Smooth muscle cell (in vitro differentiated cells): ENCODE measurements around the gene TTC38. TPM values are rescaled to one million over a fixed set of nuclear protein-coding genes. Genes with fewer than 3 reads are reported as not detected.
A peak's percentile ranks its signal among the peaks of the same experiment; 100 is the strongest.

ENCODE experiments used
- DNase-seq: peaks from one replicate; lab custom pipeline; 2025; ENCODE audit not compliant: unreplicated experiment; lab: John Stamatoyannopoulos, UW
- H2AFZ ChIP-seq: fragments of 200-600 bp; sonication (generic); 2 replicates; pipeline ENCODE4 v1.6.0; 2016; ENCODE audit warnings: antibody characterized with exemption, low read depth, mild to moderate bottlenecking
- H3F3A ChIP-seq: fragments of 200-600 bp; sonication (generic); 2 replicates; pipeline ENCODE4 v1.6.0; 2017; ENCODE audit warnings: antibody characterized with exemption, low read depth
- H3K27ac ChIP-seq: fragments of 200-600 bp; sonication (generic); 2 replicates; pipeline ENCODE4 v1.5.1; 2016; ENCODE audit warnings: low read depth, mild to moderate bottlenecking
- H3K27me3 ChIP-seq: fragments of 200-600 bp; sonication (generic); 2 replicates; pipeline ENCODE4 v1.6.1; 2016; ENCODE audit warnings: low read depth, mild to moderate bottlenecking
- H3K36me3 ChIP-seq: fragments of 200-600 bp; sonication (generic); 2 replicates; pipeline ENCODE4 v1.5.1; 2016; ENCODE audit warnings: low read depth
- H3K4me1 ChIP-seq: fragments of 200-600 bp; sonication (generic); 2 replicates; pipeline ENCODE4 v1.5.1; 2016; ENCODE audit warnings: low read depth
- H3K4me2 ChIP-seq: fragments of 200-600 bp; sonication (generic); 2 replicates; pipeline ENCODE4 v1.6.0; 2016; ENCODE audit warnings: mild to moderate bottlenecking
- H3K4me3 ChIP-seq: fragments of 200-600 bp; sonication (generic); 2 replicates; pipeline ENCODE4 v1.5.1; 2016; ENCODE audit warnings: mild to moderate bottlenecking
- H3K79me2 ChIP-seq: fragments of 200-600 bp; sonication (generic); 2 replicates; pipeline ENCODE4 v1.6.0; 2016; ENCODE audit warnings: low read depth, mild to moderate bottlenecking
- H3K9ac ChIP-seq: fragments of 200-600 bp; sonication (generic); 2 replicates; pipeline ENCODE4 v1.6.0; 2016; ENCODE audit warnings: low read depth
- H3K9me3 ChIP-seq: fragments of 200-600 bp; sonication (generic); replicated peaks from 2 replicates; pipeline ENCODE4 v1.5.1; 2016; ENCODE audit warnings: low read depth
- H4K20me1 ChIP-seq: fragments of 200-600 bp; sonication (generic); 2 replicates; pipeline ENCODE4 v1.6.0; 2016; ENCODE audit warnings: low read depth
- CTCF ChIP-seq: fragments of 200-600 bp; sonication (generic); IDR thresholded peaks from 2 replicates; pipeline ENCODE4 v1.5.1; 2017; ENCODE audit warnings: borderline replicate concordance, mild to moderate bottlenecking, antibody characterized with exemption; ENCODE audit not compliant: insufficient read depth, poor library complexity, severe bottlenecking
- WGBS: methylation state at CpG from one replicate; pipeline ENCODE4 v1.1.7; 2016; ENCODE audit warnings: low lambda C conversion rate; 5-methylcytosine and 5-hydroxymethylcytosine counted together
- polyA plus RNA-seq: library from polyadenylated mRNA; unstranded; fragments of >200 nt; fragmentation: Nextera tagmentation; extraction: Ambion mirVana; gene quantifications from 2 replicates; pipeline ENCODE4 v1.2.1, GENCODE V29; 2016
- total RNA-seq: library from RNA; depleted of rRNA; stranded (reverse); fragments of >200 nt; gene quantifications from 2 replicates; pipeline ENCODE4 v1.2.3, GENCODE V29; 2014

Gene TTC38
- total and polyA plus RNA-seq, 2 experiments from 2014 or later: 19.6 to 24.4 TPM

GRCh38 chr22:46250035-46250782 is 17.6 kb upstream of the TTC38 start, which contains the start of gene CDPF1:
Gene CDPF1, minus strand, starts transcription at chr22:46250293. Its CDS starts 2,009 bp downstream, at chr22:46248284.
- TF ChIP-seq CTCF: no peak
- DNase-seq: peak; percentile 67
- Histone ChIP-seq H3K4me1 (peaks cover 13% of the 10 kb centered on the region), H2AFZ (peak within 1 kb of the TSS; percentile 77), H3K27ac (peak within 1 kb of the TSS; percentile 32), H3K9me3 (no peaks in the 10 kb centered on the region), H3K79me2 (no peaks in the 10 kb centered on the region), H3K9ac (peak within 1 kb of the TSS; percentile 76), H3K27me3 (no peaks in the 10 kb centered on the region), H3K4me2 (peak within 1 kb of the TSS; percentile 92), H3F3A (no peaks in the 10 kb centered on the region), H3K4me3 (peak within 1 kb of the TSS; percentile 67), H4K20me1 (no peaks in the 10 kb centered on the region), H3K36me3 (no peaks in the 10 kb centered on the region)
- WGBS: 1% methylated on average over 78 of the region's 89 CpGs

- H2AFZ ChIP-seq: peak overlapping the region; percentile 77
- H3F3A ChIP-seq: no peaks in the 10 kb centered on the region
- TF ChIP-seq CTCF: no peak
- H3K79me2 ChIP-seq: no peaks in the 10 kb centered on the region
- no peak for DNase-seq
- no peaks in the 10 kb centered on the region for H3K27me3 ChIP-seq
- H3K36me3 ChIP-seq: no peaks in the 10 kb centered on the region
- 58% methylated on average over 24 of the region's 25 CpGs for WGBS
- H4K20me1 ChIP-seq: no peaks in the 10 kb centered on the region
- peak overlapping the region; percentile 67 for H3K4me3 ChIP-seq
- peak overlapping the region; percentile 92 for H3K4me2 ChIP-seq
- H3K9me3 ChIP-seq: no peaks in the 10 kb centered on the region
- peak overlapping the region; percentile 26 for H3K9ac ChIP-seq
- peaks cover 13% of the 10 kb centered on the region for H3K4me1 ChIP-seq
- no peak overlapping the region for H3K27ac ChIP-seq
These were observed 17.1 kb upstream of the TTC38 start for GRCh38 chr22:46250783-46251125.

- DNase-seq: no peak
- no peaks in the 10 kb centered on the region for H3K79me2 ChIP-seq
- no peaks in the 10 kb centered on the region for H3K36me3 ChIP-seq
- no peak overlapping the region for H3K9ac ChIP-seq
- H4K20me1 ChIP-seq: no peaks in the 10 kb centered on the region
- no peak for TF ChIP-seq CTCF
- no peak overlapping the region for H2AFZ ChIP-seq
- no peaks in the 10 kb centered on the region for H3F3A ChIP-seq
- H3K27me3 ChIP-seq: no peaks in the 10 kb centered on the region
- H3K4me2 ChIP-seq: peak overlapping the region; percentile 92
- H3K9me3 ChIP-seq: no peaks in the 10 kb centered on the region
- 96% methylated on average over 7 of the region's 7 CpGs for WGBS
- no peak overlapping the region for H3K27ac ChIP-seq
- peaks cover 13% of the 10 kb centered on the region for H3K4me1 ChIP-seq
- no peak overlapping the region for H3K4me3 ChIP-seq
These were observed 16.5 kb upstream of the TTC38 start for GRCh38 chr22:46251266-46251665.

GRCh38 chr22:46251816-46252380 is 15.9 kb upstream of the TTC38 start:
- no peaks in the 10 kb centered on the region for H3K36me3 ChIP-seq
- H3K4me3 ChIP-seq: no peak overlapping the region
- 96% methylated on average over 9 of the region's 9 CpGs for WGBS
- no peak overlapping the region for H3K27ac ChIP-seq
- peak overlapping the region; percentile 92 for H3K4me2 ChIP-seq
- no peaks in the 10 kb centered on the region for H3K79me2 ChIP-seq
- DNase-seq: no peak
- H3K4me1 ChIP-seq: peaks cover 13% of the 10 kb centered on the region
- H3K27me3 ChIP-seq: no peaks in the 10 kb centered on the region
- H4K20me1 ChIP-seq: no peaks in the 10 kb centered on the region
- no peak overlapping the region for H2AFZ ChIP-seq
- H3K9me3 ChIP-seq: no peaks in the 10 kb centered on the region
- no peak overlapping the region for H3K9ac ChIP-seq
- TF ChIP-seq CTCF: no peak
- H3F3A ChIP-seq: no peaks in the 10 kb centered on the region
